RPMI7951 (cell line): Measurements from ENCODE around the gene TMPRSS12. TPM values are rescaled to one million over a fixed set of nuclear protein-coding genes. Genes with fewer than 3 reads are reported as not detected.
A peak's percentile ranks its signal among the peaks of the same experiment; 100 is the strongest.
"Not testable (repeated sequence)": the region's sequence is repeated elsewhere in the genome, so short reads cannot be mapped to it uniquely, and the experiment has no call there.

Source experiments
- DNase-seq: peaks from one replicate; pipeline ENCODE4 v3.0.0-alpha.2; 2012; ENCODE audit warnings: low read depth
- total RNA-seq: library from RNA; depleted of rRNA; stranded (reverse); fragments of >200 nt; shearing (Covaris generic); gene quantifications from 2 replicates; pipeline ENCODE4 v1.2.3, GENCODE V29; 2014; rRNA removed

TMPRSS12 gene
- total RNA-seq, 1 experiment from 2014 or later: not detected

DNA sequence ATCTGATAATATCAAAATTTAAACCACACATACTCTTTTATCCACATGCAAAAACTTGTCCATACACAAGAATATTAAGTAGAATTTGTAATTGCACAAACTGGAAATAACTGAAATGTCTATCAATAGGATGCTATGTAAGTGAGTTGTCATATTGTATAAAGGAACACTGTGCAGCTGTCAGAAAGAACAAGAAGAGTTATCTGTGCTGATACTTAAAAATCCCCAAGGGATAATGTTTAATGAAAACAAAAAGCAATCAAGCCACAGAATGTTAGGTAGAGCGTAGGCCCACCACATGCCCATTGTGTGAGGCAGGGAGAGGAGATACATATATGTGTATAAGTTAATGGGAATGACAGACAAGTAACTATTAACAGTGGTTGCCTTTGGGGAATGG is 83.7 kb downstream of the TMPRSS12 start:
- no peak for DNase-seq

- not testable (repeated sequence) for DNase-seq
These were observed 84.2 kb downstream of the TMPRSS12 start for GRCh38 chr12:50926932-50927331.

GRCh38 chr12:50927356-50927755 is 84.6 kb downstream of the TMPRSS12 start:
- DNase-seq: no peak

DNA sequence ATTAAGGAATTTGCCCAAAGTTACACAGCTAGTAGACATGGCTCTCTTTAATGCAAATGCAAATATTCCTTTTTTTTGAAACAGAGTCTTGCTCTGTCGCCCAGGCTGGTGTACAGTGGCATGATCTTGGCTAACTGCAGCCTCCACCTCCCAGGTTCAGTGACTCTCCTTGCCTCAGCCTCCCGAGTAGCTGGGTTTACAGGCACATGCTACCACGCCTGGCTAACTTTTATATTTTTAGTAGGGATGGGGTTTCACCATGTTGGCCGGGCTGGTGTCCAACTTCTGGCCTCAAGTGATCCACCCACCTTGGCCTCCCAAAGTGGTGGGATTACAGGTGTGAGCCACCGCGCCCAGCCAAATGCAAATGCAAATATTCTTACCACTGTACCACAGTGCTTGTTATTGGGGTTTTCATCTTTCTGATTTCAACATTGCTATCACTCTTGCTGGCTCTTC is 85.1 kb downstream of the TMPRSS12 start:
- no peak for DNase-seq

GRCh38 chr12:50928392-50928791 is 85.7 kb downstream of the TMPRSS12 start:
- DNase-seq: no peak

DNA sequence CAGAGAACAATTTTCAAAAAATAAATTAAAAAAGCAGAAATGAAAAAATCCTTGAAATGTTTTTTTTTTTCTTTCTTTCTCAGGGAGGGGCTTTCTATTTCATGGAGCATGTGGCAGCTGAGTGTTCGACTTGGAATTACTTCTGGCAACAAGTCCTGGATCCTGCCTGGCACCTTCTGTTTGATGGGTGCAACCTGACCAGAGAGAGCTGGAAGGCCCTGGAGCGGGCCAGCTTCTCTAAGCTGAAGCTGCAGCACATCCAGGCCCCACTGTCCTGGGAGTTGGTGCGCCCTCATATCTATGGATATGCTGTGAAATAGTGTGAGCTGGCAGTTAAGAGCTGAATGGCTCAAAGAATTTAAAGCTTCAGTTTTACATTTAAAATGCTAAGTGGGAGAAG is 87.1 kb downstream of the TMPRSS12 start:
- no peak for DNase-seq

GRCh38 chr12:50930477-50930876 is 87.8 kb downstream of the TMPRSS12 start:
- not testable (repeated sequence) for DNase-seq

DNA sequence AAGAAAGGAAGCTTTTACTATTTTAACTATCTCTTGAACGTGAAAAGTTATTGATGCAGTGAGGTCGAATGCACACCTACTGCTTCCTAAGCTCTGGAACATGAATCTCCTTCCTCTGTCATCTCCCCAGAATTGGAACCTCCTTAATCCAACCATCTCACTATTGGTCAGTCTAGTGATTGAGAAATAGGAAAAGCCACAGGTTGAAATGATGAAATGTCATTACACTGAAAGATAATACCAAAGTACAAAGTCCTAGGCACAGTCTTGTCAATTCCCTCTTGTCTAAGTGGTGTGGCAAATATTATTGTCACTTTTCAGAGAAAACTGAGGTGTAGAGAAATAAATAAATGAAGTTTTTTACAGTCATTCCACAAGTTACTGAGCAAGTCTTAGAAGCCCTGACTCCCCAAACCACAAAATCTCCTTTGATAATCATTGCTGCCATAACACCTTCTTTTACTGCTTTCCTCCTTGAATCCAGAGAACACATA is 90.1 kb downstream of the TMPRSS12 start:
- DNase-seq: no peak

DNA sequence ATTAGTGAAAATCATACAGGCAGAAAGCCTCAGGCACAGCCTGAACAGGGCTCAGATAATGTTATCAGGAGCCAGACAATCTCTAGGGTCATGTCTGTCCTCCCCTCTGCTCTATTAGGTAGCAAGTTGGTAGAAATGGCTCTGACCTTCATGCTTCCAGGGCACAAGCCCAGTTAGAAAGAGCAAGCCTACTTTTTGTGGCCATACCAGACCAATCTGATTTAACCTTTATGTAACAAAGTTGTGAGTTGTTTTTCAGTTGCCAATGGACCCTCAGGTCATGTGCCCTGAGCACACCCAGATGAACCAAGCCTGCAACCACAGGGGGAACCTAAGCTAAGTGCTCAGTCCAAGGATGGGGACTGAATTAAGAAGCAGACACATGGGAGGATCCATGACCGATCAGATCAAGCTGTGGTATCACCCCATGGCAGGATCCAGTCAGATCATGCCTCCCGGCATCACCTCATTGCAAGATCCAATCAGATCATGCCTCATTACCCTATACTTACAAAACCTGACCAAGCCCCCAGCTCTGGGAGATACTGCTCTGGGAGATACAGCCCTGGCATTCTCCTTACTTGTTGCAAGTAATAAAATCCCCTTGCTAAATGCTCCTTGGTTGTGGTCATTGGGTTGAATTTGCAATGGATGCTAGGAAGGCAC is 90.9 kb downstream of the TMPRSS12 start:
- peak; percentile 39 for DNase-seq

DNA sequence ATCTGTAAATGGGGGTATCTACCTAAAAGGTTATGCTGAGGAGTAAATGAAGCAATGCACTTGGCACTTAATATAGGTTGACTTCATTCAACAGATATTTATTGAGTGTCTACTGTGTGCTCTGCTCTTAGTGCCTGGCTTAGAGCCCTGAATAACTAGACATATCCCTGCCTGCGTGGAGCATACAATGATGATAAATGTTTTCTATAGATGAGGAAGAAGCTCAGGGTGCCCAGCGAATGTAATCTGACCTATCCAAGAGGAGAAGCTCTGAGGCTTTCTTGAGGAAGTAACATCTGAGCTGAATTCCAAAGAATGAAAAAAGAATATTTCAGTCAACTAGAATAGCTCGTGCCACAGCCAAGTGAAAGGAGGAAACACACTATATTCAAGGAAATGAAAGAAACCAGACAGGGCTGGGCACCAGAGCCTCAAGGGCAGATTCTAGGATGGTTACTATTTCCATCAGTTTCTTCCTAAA is 91.7 kb downstream of the TMPRSS12 start:
- DNase-seq: no peak

DNA sequence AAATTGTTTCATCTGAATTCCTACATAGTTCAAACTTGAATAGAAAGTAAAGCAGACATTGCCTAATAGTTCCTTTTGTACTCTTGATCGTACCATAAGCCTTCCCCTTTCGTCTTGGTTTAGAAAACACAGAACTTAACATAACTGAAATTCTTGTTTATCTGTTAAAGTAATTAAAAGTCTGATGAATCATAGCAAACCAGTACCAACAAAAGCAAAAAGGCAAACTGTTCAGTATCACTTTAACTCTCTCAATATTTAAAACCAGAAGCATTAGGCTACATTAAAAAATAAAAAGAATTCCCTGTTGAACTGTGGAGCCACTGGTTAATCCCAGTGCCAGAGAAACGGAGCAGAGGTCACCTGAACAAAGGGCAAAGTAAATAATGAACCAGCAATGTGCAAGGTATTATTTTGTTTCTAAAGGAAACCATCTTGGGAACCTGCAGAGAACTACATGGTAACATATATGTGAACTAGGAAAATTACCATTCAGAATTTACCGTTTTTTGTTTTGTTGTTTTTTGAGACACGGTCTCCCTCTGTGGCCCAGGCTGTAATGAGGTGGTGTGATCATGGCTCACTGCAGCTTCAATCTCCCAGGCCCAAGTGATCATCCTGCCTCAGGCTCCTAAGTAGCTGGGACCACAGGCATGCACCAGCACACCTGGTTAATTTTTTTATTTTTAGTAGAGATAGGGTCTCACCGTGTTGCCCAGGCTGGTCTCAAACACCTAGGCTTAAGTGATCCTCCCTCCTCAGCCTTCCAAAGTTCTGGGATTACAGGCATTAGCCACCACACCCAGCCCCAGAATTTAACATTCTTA is 92.5 kb downstream of the TMPRSS12 start:
- DNase-seq: no peak

DNA sequence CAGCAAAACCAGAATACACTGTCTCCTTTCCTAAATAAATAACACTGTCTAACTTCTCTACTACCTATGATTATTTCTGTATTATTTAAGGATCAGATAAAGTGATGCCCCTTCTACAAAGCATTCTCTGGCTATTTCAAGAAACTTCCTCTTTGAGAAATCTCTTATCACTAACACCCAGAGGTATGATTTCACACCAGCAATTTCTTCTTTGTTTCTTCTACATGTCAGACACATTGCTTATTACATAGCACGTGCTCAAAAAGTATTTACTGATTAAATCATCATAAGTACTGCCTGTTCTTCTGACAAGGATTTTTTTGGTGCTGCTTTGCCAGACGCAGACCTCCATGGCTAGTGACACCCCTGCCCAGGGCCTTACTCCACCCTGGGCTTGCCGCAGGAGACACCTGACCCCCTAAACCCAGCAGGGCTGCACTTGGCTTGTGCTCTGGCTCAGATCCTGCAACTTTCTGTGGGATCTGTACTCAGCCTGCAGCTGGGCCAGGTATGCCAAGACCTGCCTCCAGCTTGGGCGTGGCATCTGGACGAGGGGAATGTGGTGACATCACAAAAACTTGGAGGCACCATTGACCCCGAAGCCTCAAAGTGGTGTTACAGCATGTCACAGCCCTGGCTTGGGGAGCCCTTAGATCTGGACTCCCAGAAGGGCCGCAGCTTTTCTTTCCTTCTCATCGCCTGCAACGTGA is 94.2 kb downstream of the TMPRSS12 start:
- no peak for DNase-seq

Other genes with a start within 250 kb of the TMPRSS12 start
- gene ATF1, start 78.8 kb upstream of the TMPRSS12 start, total RNA-seq: 19.8 and 24.6 TPM in 2 replicates
- gene HIGD1C, start 109.6 kb downstream of the TMPRSS12 start, total RNA-seq: not detected in 2 replicates
- 19.2 and 28.8 TPM in 2 replicates for gene SLC11A2, start 183.5 kb downstream of the TMPRSS12 start, total RNA-seq
- 26.0 and 28.3 TPM in 2 replicates for gene LETMD1, start 205.4 kb downstream of the TMPRSS12 start, total RNA-seq
- gene CSRNP2, start 240.7 kb downstream of the TMPRSS12 start, total RNA-seq: 9.4 and 10.0 TPM in 2 replicates